Measurements from ENCODE around the gene CDCP1.

DNA sequence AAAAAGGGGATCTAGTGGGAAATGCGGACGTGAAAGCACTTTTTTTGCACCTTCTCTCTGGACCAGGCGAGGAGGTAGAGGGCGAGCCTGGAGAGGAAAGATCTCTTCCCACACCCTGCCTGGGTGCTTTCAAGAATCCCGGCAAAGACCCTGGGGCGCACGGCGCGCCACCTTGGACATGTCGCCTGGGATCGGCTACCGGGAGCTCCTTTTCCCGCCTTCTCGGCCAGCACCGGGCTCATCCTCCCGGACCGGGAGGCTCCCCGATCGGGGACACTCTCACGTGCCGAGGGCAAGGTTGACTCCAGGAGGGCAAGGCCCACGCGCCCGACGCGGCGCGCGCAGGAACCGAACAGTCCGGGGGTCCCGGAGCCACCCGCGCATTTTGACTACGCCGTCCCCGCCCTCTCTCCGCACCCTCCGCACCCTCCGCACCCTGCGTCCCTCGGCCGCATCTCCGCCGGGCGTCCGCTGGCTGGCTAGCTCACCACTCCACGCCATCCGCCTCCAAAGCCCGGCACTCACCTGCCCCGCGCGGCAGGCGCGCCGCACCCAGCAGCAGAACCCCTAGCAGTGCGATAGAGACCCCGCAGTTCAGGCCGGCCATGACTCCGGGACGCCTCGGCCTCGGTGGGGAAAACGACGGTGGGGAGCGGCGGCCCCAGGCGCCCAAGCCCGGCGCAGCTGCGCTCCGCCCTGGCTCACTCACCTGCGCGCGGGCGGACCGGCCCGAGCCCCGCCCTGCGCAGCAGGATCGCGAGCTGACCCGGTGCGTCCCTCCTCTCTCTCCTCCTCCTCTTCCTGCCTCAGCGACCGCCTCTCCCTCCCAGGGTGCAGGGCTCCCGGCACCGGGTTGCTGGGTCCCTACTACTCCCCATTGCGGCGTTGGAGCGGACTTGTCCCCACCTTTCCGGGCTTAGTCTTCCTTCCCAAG, at the start of gene CDCP1:
- TF ChIP-seq, protein P1, sequence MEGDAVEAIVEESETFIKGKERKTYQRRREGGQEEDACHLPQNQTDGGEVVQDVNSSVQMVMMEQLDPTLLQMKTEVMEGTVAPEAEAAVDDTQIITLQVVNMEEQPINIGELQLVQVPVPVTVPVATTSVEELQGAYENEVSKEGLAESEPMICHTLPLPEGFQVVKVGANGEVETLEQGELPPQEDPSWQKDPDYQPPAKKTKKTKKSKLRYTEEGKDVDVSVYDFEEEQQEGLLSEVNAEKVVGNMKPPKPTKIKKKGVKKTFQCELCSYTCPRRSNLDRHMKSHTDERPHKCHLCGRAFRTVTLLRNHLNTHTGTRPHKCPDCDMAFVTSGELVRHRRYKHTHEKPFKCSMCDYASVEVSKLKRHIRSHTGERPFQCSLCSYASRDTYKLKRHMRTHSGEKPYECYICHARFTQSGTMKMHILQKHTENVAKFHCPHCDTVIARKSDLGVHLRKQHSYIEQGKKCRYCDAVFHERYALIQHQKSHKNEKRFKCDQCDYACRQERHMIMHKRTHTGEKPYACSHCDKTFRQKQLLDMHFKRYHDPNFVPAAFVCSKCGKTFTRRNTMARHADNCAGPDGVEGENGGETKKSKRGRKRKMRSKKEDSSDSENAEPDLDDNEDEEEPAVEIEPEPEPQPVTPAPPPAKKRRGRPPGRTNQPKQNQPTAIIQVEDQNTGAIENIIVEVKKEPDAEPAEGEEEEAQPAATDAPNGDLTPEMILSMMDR (IDR thresholded peaks at IDR 0.05) = no peak
- TF ChIP-seq EZH2 (IDR thresholded peaks at IDR 0.05; ENCODE audit: borderline replicate concordance, insufficient read depth, low read depth, low read length, poor library complexity, severe bottlenecking) = no peak
